GM12892 (cell line): ENCODE data around the gene CTNNB1.

Experiments
- POLR2A ChIP-seq: IDR thresholded peaks from 2 replicates; pipeline ENCODE4 v1.6.1; 2011; ENCODE audit warnings: low read depth, low read length, control low read depth
- POLR2AphosphoS5 ChIP-seq: IDR thresholded peaks from 2 replicates; pipeline ENCODE4 v1.6.1; 2011; ENCODE audit warnings: low read depth, low read length, control low read depth

DNA sequence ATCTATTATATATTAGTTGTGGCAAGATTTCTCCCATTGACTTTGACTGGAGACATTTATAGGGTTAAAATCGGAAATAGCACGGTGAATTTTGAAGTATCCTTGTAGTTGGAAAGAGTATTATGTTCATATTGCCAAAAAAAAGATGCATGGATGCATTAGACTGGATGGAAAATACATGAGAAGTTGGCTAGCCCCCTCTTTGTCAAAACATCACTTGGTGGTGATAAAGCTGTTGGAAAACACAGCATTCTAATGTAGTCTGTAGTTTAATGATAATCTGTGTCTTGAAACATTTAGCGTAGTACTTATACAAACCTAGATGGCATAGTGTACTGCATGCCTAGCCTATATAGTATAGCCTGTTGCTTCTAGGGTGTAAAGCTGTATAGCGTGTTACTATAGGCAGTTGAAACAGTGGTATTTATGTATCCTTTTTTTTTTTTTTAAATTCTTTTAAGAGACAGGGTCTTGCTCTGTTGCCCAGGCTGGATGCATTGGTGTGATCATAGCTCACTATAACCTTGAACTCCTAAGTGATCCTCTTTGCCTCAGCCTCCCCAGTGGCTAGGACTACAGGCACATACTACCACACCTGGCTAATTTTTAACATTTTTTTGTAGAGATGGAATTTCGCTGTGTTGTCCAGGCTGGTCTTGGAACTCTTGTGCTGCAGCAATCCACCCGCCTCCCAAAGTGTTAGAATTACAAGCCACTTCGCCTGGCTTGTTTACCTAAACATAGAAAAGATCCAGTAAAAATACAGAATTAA is 21.8 kb downstream of the CTNNB1 start:
- TF ChIP-seq POLR2A, result no peak
- no peak for TF ChIP-seq POLR2AphosphoS5
